OCI-LY7 (cell line): ENCODE data around the gene LRIT1. TPM values are rescaled to one million over a fixed set of nuclear protein-coding genes. Genes with fewer than 3 reads are reported as not detected.

Experiments used
- BruUV-seq: library from RNA; stranded (reverse); fragments of 400-500 nt; replicated peaks from 2 replicates; lab custom pipeline; 2021; lab: Mats Ljungman, UMichigan
- CTCF ChIA-PET: fragments of 300-600 bp; sonication (Branson Sonifier 250); formaldehyde crosslinking; loops from one replicate; lab custom pipeline; 2022; ENCODE audit warnings: antibody characterized with exemption; ENCODE audit not compliant: unreplicated experiment; lab: Charles Lee
- POLR2A ChIA-PET: fragments of 300-600 bp; sonication (Branson Sonifier 250); formaldehyde crosslinking; loops from one replicate; lab custom pipeline; 2022; ENCODE audit warnings: antibody characterized with exemption; lab: Charles Lee
- DNase-seq: peaks from one replicate; pipeline ENCODE4 v3.0.0-alpha.2; 2015; ENCODE audit warnings: low spot score
- H2AFZ ChIP-seq: fragments of 200-600 bp; sonication (generic), shearing (Covaris generic); 2 replicates; pipeline ENCODE4 v1.6.1; 2014; ENCODE audit warnings: mild to moderate bottlenecking, antibody characterized with exemption, low read length, moderate library complexity
- H3K27ac ChIP-seq: fragments of 200-600 bp; sonication (generic); 2 replicates; pipeline ENCODE4 v1.5.1; 2014; ENCODE audit warnings: mixed run types, low read depth, mild to moderate bottlenecking, moderate library complexity, low read length, inconsistent platforms; ENCODE audit not compliant: poor library complexity, severe bottlenecking
- H3K36me3 ChIP-seq: fragments of 200-600 bp; sonication (generic); 2 replicates; pipeline ENCODE4 v1.6.1; 2014; ENCODE audit warnings: mild to moderate bottlenecking, antibody characterized with exemption, low read length, moderate library complexity, mixed read lengths; ENCODE audit not compliant: insufficient read depth
- H3K4me1 ChIP-seq: fragments of 200-600 bp; sonication (generic); 2 replicates; pipeline ENCODE4 v1.5.1; 2014; ENCODE audit warnings: mild to moderate bottlenecking, low read length; ENCODE audit not compliant: insufficient read depth, poor library complexity, severe bottlenecking
- H3K4me2 ChIP-seq: fragments of 200-600 bp; sonication (generic); 2 replicates; pipeline ENCODE4 v1.6.1; 2014; ENCODE audit warnings: mild to moderate bottlenecking, low read length
- H3K4me3 ChIP-seq: fragments of 200-600 bp; sonication (generic); 2 replicates; pipeline ENCODE4 v1.5.1; 2014; ENCODE audit warnings: mild to moderate bottlenecking, low read depth, low read length; ENCODE audit not compliant: poor library complexity, severe bottlenecking
- H3K79me2 ChIP-seq: fragments of 200-600 bp; sonication (generic); 2 replicates; pipeline ENCODE4 v1.6.1; 2016; ENCODE audit warnings: low read depth, mild to moderate bottlenecking, low read length, moderate library complexity, mixed read lengths; ENCODE audit not compliant: insufficient read depth
- H3K9me2 ChIP-seq: fragments of 200-600 bp; sonication (generic); 2 replicates; pipeline ENCODE4 v1.6.1; 2016; ENCODE audit warnings: mild to moderate bottlenecking, low read length, mixed read lengths; ENCODE audit not compliant: insufficient read depth
- H3K9me3 ChIP-seq: fragments of 200-600 bp; sonication (generic); 2 replicates; pipeline ENCODE4 v1.6.1; 2014; ENCODE audit warnings: mild to moderate bottlenecking, mixed run types, low read length, mixed read lengths
- H4K20me1 ChIP-seq: fragments of 200-600 bp; sonication (generic); 2 replicates; pipeline ENCODE4 v1.6.1; 2014; ENCODE audit warnings: mild to moderate bottlenecking, antibody characterized with exemption, low read length, moderate library complexity, mixed read lengths; ENCODE audit not compliant: insufficient read depth
- CTCF ChIP-seq: fragments of 200-600 bp; sonication (generic); conservative IDR thresholded peaks from 2 replicates; pipeline ENCODE4 v1.5.1; 2014; ENCODE audit warnings: mild to moderate bottlenecking, antibody characterized with exemption, low read length, moderate library complexity, mixed read lengths
- EZH2phosphoT487 ChIP-seq: fragments of 200-600 bp; sonication (generic); IDR thresholded peaks from 2 replicates; pipeline ENCODE4 v1.6.1; 2018; ENCODE audit warnings: low read depth, borderline replicate concordance, mild to moderate bottlenecking, mixed run types, antibody characterized with exemption, low read length, moderate library complexity, mixed read lengths
- intact Hi-C: fragments of 100-400 bp; cut with micrococcal nuclease; formaldehyde crosslinking; loops from one replicate; pipeline ENCODE4 v1.10.0; 2022; ENCODE audit not compliant: unreplicated experiment
- total RNA-seq, 2 experiments: library from RNA; depleted of rRNA in 1 of 2; stranded (reverse); fragments of >200 nt in 1 of 2; shearing (Covaris generic) in 1 of 2; gene quantifications; 2 replicates each; pipeline ENCODE4 v1.2.3, GENCODE V29; 2014 to 2022

Gene LRIT1
- total RNA-seq, 2 experiments from 2014 or later, result not detected

- no TSS peak for BruUV-seq
- intact Hi-C loops, result no loop called here
- no peaks in the 10 kb centered on the region for H3K79me2 ChIP-seq
- H3K27ac ChIP-seq, result no peak overlapping the region
- no peaks in the 10 kb centered on the region for H3K36me3 ChIP-seq
- DNase-seq, result no peak
- no peaks in the 10 kb centered on the region for H3K9me2 ChIP-seq
- H3K4me3 ChIP-seq, result no peak overlapping the region
- CTCF ChIA-PET, result no interaction called here
- no peaks in the 10 kb centered on the region for H4K20me1 ChIP-seq
- no peak overlapping the region for H3K4me2 ChIP-seq
- POLR2A ChIA-PET, result no interaction called here
- H2AFZ ChIP-seq, result no peak overlapping the region
- TF ChIP-seq CTCF, result no peak
- TF ChIP-seq EZH2phosphoT487, result no peak
- no peaks in the 10 kb centered on the region for H3K4me1 ChIP-seq
- no peaks in the 10 kb centered on the region for H3K9me3 ChIP-seq
Measured at GRCh38 chr10:84190621-84191020, 50.7 kb downstream of the LRIT1 start.

GRCh38 chr10:84188815-84189214 is 52.5 kb downstream of the LRIT1 start:
- BruUV-seq, result no TSS peak
- CTCF ChIA-PET, result no interaction called here
- Histone ChIP-seq H3K4me1 (no peaks in the 10 kb centered on the region), H3K79me2 (no peaks in the 10 kb centered on the region), H3K9me3 (no peaks in the 10 kb centered on the region), H3K9me2 (no peaks in the 10 kb centered on the region), H4K20me1 (no peaks in the 10 kb centered on the region), H3K27ac (no peak overlapping the region), H3K36me3 (no peaks in the 10 kb centered on the region), H2AFZ (no peak overlapping the region), H3K4me3 (no peak overlapping the region), H3K4me2 (no peak overlapping the region)
- intact Hi-C loops, result no loop called here
- no peak for TF ChIP-seq EZH2phosphoT487
- TF ChIP-seq CTCF, result no peak
- POLR2A ChIA-PET, result no interaction called here
- DNase-seq, result no peak

- no TSS peak for BruUV-seq
- H3K36me3 ChIP-seq, result no peaks in the 10 kb centered on the region
- no peaks in the 10 kb centered on the region for H3K9me2 ChIP-seq
- H3K4me2 ChIP-seq, result no peak overlapping the region
- DNase-seq, result no peak
- H3K9me3 ChIP-seq, result no peaks in the 10 kb centered on the region
- intact Hi-C loops, result no loop called here
- POLR2A ChIA-PET, result no interaction called here
- H4K20me1 ChIP-seq, result no peaks in the 10 kb centered on the region
- no peak overlapping the region for H2AFZ ChIP-seq
- no peaks in the 10 kb centered on the region for H3K79me2 ChIP-seq
- H3K27ac ChIP-seq, result no peak overlapping the region
- TF ChIP-seq EZH2phosphoT487, result no peak
- TF ChIP-seq CTCF, result no peak
- CTCF ChIA-PET, result no interaction called here
- no peak overlapping the region for H3K4me3 ChIP-seq
- H3K4me1 ChIP-seq, result no peaks in the 10 kb centered on the region
Measured at GRCh38 chr10:84185526-84186175, 55.7 kb downstream of the LRIT1 start.
